Stimulated activated naive CD4-positive, alpha-beta T cell (primary cell): ENCODE data around the gene SPSB3.
"Not testable (repeated sequence)": the region's sequence is repeated elsewhere in the genome, so short reads cannot be mapped to it uniquely, and the experiment has no call there.

ENCODE experiments used
- DNase-seq, 6 experiments: peaks; one replicate each; lab custom pipeline; 2025; lab: John Stamatoyannopoulos, UW

The SPSB3 gene

DNA sequence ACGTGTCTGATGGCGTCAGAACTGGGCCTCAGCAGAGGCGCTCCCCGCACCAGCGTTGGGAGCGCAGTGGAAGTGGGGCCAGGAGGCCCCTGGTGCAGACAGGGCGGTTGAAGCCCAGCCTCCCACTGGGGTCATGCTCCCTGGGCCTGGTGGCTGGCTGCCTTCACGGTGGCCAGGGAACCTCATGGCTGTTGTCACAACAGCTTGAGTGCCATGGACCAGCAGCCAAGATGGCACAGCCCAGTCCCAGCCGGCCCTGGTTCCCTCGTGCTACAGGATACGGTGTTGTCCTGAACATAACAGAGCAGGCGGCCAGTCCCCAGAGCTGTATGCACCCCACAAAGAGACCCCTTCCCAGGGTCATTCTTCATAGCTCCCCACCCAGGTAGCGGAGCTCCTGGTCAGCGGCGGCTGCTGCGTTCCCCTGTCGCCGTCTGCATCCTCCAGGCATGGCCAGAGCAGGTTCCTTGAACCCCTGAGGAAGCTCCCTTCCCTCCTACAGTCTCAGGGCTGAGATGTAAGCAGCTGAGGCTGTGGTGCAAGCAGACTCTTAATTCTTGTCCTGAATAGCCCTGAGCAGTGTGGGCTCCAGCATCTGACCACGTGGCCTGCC, 40.7 kb downstream of the SPSB3 start:
- no peak for DNase-seq

DNA sequence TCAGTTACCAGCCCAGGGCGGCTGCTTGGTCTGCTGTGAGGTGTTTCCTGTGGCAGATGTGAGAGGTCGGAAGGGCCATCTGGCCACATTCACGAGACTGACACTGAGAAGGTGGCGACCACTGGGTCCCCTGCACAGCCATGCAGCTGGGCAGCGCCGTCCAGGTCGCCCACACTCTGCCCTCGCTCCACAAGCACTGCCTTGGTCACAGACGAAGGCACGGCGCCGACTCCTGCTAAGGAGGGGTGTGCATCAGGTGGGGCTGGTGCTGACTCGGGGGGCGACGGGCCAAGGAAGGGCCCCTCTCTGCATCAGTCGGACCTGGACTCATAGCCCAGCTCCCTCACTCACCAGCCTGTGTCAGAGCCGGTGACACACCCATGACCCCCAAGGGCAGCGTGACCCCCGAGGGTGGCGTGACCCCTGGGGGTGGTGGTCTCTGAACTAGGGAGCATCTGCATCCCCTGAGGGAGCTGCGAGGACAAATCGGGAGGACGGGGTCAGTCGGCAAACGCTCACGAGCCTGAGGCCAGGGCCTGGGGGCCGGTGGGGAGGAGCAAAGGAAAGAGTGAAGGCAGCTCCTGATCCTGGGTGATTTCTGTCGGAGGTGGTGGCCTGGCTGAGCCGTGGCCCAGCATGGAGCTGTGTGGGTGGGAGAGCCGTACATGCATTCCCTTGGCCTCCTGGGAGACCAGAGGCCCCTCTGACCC, 41.4 kb downstream of the SPSB3 start:
- no peak for DNase-seq

DNA sequence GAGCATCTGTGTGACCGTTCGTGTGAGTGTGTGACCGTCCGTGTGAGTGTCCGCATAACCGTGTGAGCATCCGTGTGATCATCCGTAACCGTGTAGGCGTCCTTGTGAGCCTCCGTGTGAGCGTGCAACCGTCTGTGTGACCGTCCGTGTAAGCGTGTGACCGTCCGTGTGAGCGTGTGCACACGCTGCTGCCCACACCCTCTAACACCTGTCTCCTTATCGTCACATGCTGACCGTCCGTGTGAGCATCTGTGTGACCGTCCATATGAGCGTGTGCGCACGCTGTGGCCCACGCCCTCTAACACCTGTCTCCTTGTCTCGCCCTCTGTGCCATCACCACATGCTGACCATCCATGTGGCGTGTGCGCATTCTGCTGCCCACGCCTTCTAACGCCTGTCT, 42.1 kb downstream of the SPSB3 start:
- DNase-seq, result no peak

DNA sequence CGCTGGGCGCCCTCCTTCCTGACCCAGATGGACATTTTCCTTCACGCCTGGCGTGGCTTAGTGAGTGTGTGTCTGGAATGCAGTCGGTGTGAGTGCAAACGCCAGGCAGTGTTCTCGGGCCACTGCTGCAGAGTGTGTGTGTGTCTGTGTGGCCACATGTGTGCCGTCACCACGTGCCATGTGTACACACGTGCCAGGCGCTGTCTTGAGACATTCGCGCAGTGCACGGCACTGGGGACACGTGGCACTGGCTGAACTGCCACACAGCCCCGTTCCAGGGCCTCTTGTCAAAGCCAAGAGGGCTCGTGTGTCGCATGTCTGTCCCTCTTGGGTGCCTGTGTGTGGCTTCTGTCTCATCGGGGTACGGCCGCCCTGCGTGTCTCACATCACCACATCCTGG, 47.6 kb downstream of the SPSB3 start:
- DNase-seq, result no peak

DNA sequence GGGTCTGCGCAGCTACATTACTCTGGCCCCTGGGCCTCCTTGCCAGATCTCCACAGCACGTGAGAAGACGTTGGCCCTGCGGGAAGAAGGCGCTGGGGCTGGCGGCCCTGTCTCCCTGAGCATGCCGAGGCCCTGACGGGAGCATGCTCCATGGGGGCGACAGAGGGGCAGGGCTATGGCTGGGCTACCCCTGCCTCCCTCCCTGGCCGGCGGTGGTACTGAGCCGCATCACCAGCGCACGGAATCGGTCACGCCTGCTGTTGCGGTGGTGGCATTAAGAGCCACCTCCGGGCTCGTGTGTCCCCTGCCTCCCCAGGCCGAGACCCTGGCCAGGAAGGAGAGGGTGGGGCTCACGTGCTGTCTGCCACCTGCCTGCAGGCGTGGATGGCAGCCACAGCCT, 48.2 kb downstream of the SPSB3 start:
- no peak for DNase-seq

DNA sequence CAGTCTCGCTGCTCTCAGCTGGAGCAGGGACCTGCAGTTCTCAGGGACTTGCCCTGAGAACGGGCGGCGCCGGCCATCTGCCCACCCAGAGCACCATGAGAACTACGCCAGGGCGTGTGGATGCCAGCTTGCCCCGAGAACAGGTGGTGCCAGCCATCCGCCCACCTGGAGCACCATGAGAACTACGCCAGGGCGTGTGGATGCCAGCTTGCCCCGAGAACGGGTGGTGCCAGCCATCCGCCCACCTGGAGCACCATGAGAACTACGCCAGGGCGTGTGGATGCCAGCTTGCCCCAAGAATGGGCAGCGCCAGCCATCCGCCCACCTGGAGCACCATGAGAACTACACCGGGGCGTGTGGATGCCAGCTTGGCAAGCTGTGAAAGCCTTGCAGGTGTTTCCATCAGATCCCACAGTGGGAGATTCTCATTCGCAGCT, 49.8 kb downstream of the SPSB3 start:
- DNase-seq, result not testable (repeated sequence)

DNA sequence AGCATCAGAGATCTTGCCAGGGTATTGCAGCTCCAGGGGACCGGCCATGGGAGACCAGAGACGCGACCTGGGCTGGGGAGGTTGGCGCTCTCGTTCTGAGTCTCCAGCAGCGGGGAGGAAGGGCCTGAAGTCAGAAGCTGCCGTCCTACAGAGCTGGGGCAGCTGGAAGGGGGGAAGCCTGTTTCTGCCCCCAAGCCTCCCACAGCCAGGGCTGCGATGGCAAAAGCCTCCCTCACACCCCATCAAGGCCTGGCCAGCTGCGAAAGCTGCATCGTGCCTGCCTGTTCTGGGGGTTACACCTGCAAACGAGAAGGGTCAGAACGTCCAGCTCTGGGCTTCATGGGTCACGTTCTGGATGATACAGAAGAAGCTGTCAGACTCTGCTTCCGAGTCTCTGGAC, 50.3 kb downstream of the SPSB3 start:
- DNase-seq, result no peak

DNA sequence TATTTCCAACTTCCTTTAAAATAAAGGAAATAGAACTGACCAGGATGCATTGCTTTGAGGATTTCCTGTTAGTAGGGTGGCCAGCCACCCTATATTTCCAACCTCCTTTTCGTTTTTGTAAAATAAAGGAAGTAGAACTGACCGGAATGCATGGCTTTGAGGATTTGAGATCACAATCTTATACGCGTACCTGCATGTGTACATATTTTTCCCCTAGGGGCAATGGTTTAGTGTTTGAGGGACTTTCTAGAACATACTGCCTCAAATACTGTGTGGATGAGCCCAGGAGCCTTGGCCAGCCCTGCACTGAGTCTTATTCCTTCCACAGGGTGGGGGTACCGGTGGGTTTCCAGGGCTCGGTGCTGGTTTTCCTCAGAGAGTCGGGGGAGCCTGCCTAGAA, 50.8 kb downstream of the SPSB3 start:
- no peak for DNase-seq

DNA sequence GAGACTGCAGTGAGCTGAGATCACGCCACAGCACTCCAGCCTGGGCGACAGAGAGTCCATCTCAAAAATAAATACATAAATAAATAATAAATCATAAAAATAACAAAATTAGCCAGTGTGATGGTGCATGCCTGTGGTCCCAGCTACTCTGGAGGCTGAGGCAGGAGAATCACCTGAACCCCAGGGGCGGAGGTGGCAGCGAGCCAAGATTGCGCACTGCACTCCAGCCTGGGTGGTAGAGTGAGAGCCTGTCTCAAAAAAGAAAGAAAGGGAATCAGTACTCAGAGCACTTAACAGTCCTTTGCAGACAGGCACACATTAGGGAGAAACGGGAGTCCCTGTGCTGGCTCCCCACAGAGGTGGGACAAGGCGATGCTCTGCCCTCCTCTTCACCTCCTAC, 51.3 kb downstream of the SPSB3 start:
- no peak for DNase-seq

DNA sequence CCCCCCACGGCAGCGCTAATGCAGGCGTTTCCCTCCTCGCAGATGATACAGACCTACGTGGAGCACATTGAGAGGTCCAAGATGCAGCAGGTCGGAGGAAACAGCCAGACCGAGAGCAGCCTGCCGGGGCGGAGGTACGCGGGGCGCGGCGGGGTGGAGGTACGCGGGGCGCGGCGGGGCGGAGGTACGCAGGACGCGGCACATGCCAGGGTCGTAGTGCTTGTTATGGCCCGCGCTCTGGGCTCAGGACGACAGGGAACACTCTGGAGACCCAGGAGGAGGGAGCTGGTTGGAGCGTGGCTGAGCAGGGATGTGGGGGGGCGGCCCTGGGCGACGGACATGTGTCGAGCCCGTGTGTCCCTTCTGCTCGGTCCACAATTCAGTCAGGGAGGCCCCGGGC, 52.9 kb downstream of the SPSB3 start:
- DNase-seq, result no peak

DNA sequence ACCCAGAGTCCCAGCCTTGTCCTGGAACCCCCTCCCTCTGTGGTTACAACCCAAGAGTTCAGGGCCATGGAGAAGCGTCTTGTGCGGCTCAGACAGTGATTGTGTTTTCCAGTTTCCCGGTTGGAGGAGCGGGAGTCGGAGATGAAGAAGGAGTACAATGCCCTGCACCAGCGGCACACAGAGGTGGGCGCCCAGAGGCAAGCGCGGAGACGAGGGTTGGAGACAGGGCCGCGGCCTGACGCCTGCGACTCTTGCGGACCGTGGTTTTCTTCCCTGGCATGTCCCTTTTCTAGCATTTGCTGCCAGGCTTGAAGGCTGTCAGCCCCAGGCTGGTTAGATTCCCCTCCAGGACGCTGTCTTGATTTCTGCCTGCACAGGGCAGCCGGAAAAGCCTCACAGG, 53.3 kb downstream of the SPSB3 start:
- DNase-seq, result no peak

DNA sequence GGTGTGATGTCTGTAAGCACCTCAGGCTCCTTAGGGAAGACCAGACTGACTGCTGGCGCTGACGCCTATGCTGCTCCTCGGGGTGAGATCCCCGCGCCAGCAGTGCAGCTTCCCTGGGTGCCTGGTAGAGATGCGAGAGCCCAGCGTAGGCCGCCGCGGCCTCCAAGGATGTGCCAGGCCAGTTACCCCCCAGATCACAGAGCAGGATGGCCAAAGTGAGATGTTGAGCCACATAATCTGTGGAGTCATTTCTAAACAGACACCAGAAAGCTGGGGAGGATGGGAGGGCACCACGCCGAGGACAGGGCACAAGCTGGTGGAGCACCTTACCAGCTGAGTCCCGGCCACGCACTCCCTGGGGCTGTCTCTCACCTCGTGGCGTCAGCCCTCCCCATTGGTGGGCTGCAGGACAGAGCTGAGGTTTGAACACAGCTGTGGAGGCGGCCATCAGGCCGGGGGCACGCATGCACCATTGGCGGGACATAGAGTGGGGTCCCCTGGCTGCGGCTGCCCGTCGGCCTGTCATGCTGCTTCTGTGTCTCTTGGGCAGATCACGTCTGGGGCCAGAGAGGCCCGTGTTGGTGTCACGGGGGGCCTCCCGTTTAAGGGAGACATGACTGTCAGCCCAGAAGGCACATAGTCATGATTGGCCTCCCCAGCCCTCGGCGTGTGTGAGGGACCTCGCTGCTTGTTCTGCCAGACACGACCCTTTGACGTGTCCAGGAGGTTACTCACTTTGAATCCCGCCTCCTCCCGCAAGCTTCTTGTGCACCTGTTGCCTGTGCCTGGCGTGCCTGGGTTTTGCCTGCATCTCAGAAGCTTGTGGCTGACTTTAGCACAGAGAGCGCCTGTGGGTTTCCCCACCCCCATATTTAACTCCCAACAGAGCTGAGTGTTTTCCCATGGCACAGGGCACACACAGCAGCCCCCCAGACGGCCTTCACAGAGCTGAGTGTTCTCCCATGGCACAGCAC, 54.4 kb downstream of the SPSB3 start:
- DNase-seq, result no peak
